NCI-H526 (cell line): ENCODE data around the gene SLC9A7.
"Not testable (repeated sequence)": the region's sequence is repeated elsewhere in the genome, so short reads cannot be mapped to it uniquely, and the experiment has no call there.

Source experiments
- DNase-seq, 2 experiments: peaks; one replicate each; lab custom pipeline; 2025; lab: John Stamatoyannopoulos, UW

Gene SLC9A7

DNA sequence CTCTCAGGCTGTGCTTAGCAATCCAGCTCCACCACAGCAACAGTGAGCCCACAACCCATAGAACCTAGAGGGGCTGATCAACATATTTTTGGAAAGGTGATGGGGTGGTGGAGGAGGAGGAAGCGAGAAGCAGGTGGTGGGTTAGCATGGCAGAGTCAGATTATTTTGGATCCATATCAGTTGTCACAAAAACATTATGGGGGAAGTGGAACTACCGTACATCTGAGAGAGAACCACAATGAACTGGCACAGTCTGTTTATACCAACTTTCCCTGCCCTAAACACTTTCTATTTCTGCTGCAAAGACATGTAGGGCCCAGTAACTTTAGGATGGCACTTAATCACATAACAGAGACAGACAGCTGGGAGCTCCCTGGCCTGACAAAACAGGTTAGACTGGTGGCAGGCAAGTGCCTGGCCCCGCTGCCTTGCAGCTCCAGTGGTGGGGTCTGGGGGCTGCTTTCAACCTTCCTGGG lies 4.3 kb downstream of the SLC9A7 start:
- peak in 1 of 2 experiments; percentile 2 for DNase-seq

DNA sequence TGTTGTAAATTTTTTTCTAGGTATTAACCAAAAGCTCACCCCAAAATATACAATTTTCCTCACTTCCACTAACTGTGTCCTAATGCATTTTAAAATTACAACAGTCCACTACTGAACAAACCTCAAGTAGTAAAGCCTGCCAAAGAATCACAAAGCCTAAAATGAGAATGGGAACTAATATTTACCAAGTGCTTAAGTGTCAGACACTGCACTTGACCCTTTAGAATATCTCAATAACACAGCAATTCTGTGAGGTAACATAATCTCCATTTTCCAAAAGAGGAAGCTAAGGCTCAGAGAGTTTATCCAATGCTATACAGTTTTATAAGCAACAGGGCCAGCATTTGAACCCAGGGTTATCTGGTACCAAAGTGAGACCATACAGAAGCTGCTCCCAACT lies 4.9 kb downstream of the SLC9A7 start:
- no peak for DNase-seq

DNA sequence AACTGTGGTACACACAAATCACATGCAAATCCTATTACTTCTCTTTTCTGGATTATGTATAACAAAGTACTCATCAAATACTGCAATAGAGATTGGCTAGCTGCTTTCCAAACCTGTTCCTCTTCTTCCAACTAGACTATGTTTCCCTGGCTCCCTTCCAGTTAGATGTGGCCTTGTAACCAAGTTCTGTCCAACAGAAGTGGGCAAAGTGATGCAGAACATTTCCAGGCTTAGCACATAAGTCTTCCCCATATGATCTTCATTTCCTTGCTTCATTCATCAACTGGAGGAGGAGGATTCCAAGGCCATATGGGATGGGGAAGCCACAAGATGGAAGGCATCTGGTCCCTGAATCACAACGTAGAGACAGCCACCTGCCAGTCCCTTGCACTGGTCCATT lies 8.0 kb downstream of the SLC9A7 start:
- peak in 1 of 2 experiments; percentile 37 for DNase-seq

DNA sequence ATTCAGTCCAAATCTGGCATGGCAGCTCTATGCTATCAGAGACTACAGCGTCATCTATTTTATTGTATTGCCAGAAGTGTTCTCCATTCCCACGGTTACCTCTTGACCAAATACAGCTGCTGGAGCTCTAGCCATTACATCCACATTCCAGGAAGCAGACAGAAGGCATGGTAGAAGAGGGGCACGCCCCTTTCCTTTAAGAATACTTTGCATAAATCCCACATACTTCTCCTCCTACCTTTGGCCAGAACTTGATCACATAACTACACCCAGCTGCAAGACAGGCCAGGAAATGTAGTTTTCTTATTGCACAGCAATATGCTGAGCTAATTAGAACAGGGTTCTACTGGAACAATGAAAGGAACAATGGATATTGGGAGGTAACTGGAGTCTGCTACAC lies 14.9 kb downstream of the SLC9A7 start:
- DNase-seq = no peak

DNA sequence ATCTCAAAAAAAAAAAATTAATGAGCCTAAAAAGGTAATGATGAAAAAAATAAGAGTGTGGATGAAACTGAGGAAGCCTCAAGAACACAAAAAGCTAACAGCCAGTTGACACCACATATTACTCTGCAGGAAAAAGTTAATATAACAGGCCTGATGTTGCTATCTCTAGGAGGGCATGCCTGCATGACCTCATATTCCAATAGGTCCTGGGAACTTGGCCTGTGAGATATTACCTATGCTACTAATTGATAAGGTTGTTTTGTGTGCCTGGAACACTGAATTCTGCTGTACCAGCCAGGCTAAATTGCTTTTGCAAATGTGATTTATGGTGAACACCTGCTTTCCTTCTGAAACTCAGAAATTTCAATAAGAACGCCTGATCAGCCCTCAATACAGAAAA lies 15.9 kb downstream of the SLC9A7 start:
- no peak for DNase-seq

DNA sequence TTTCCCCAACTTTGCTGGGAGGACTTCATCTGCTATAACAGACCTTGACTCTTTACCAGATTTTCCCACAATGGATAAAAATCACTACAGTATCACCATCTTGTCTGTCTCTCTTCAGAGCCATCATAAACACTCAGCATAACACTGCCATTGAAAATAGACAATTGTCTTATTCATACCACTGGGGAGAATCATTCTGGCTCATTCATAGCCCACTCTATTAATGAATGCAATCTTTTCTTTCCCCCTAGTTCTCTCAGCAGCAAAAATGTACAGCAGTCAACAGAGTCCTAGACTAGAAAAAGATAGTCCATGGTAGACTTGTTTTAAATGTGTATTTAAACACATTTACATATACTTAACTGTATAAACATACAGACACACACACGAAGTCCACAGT lies 19.2 kb downstream of the SLC9A7 start:
- no peak for DNase-seq

DNA sequence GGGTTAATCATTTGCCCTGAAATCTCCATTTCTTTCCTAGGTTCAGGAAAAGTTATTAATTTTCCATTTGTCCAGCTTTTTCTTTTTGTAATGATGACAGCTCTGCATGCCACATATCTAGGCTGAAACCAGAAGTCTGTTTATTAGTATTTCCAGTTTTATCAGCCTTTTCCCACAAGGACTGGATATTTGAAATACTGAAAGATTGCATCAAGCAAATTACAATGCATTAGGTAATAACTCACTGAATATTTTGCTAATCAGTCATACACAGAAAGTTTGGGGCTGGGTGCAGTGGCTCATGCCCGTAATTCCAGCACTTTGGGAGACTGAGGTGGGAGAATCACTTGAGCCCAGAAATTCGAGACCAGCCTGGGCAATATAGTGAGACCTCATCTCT lies 21.5 kb downstream of the SLC9A7 start:
- no peak for DNase-seq

DNA sequence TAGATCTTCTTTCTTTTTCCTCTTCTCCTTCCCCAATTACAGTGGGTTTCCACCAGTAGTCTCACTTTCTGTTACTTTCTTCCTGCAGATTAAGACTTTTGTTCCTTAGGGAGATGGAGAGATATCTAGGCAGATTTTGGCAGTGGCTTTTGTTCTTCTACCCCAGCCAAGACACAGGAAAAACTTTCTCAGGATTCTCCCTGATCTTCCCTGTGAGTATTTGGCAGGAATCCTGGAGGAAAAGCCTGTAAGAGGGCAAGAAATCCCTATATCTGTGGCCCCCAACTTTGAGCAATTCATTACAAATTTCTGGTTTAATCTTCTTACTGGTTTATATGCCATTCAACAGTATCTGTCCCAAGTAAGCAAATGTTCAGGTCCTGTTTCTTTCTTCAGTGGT lies 21.9 kb downstream of the SLC9A7 start:
- DNase-seq = no peak

DNA sequence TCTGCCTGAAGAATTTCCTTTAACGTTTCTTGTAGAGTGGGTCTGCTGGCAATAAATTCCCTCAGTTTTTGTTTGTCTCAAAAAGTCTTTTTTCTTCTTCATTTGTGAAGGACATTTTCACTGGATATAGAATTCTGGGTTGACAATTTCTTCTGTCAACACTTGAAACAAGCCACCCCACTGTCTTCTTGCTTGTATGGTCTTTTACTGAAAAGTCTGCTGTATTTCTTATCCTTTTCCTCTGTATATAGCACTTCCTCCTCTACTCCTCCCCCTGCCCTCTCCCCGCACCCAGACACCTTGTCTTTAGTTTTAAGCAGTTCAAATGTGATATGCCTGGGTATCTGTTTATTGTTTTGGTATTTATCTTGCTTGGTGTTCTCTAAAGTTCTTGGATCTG lies 23.3 kb downstream of the SLC9A7 start:
- no peak for DNase-seq

DNA sequence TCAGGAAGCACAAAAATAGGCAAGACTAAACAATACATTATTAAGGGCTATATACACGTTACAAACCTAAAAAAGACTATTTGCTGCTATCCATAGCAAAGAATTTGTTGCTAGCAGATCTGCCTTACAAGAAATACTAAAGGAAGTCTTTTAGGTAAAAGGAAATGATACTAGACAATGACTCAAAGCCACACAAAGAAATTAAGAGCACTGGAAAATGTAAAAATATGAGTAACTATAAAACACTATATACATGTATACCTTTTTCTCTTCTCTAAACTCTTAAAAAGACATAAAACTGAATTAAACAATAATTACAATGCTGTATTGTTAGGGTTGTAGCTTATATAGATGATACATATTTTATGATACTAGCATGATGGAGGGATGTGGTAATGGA lies 25.7 kb downstream of the SLC9A7 start:
- DNase-seq = no peak

DNA sequence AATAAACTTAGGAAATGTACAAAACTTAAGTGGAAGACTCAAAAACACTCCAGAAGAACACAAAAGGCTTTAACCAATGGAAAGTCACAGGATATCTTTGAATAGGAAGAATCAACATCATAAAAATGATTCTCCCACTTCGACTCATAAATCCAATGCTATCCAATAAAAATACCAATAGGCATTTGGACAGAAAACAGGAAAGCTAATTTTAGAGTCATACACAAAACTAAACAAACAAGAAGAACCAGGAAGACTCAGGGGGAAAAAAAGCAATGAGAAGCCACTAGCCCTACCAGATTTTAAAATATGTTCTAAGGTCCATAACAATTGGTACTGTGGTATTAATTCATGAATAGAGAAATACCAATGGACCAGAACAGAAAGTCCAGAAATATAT lies 28.2 kb downstream of the SLC9A7 start:
- DNase-seq = no peak

DNA sequence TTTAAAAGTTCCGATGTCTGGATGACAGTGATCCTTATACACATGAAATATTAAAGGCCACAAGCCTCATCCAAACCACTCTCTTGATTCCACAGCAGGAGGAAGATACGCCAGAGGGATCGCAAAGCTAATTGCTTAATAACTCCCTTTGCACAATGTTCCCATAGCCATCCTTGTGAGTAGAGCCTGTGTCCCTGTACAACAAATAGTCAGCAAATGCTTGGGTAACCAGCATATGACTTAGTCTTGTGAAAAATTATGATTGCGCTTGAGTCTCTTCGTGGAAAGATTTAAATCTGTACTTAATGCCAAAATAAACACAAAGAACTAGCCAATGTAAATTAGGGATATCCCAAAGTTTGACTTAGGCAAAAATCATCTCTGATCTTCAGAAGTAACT lies 31.5 kb downstream of the SLC9A7 start:
- DNase-seq = no peak

DNA sequence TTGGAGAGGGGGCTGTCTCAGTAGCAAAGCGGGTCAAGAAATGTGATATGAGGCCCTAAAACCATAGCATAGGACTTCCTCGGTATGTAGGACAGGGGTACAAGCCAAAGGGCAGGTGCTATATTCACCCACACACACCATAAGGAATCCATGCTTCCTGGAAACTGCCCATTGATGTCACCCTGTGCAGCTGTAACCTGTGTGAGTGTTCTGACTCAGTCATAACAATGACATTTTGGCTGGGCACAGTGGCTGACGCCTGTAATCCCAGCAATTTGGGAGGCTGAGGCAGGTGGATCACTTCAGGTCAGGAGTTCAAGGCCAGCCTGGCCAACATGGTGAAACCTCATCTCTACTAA lies 35.4 kb downstream of the SLC9A7 start:
- not testable (repeated sequence) for DNase-seq

DNA sequence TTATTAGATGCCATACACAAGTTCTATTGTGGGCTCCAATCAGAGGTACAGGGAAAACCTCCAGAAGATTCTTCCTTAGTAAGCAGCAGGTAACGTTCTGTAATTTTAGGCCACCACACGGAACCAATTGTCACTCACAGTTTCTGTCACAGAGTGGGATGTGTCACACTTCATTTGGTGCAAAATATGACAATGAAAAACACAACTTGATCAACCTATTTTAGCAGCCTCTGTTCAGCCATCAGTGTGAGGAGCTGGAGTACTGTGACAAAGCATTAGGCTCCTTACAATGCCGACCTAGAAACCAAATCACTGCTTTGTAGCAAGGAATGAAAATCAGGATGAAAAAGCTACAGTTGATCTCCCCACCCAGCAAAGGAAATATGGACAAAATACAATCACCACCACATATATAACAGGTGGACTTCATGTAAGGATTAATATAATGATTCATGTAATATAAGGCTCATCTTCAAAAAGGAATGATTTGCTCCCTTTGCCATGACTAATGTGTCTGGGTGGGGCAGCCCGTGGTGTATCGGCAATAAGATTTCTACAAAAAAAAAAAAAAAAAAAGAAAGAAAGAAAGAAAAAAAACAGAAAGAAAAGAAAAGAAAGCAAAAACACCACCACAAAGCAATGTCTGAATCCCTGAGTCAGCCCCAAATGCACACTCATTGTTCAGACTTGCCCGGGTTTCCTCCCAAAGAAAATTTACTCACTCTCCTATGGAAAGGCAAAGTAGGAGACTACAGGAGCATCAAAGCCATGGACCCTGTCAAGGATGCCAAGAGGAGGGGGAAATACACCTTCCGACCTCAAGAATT lies 36.0 kb downstream of the SLC9A7 start:
- DNase-seq = no peak

DNA sequence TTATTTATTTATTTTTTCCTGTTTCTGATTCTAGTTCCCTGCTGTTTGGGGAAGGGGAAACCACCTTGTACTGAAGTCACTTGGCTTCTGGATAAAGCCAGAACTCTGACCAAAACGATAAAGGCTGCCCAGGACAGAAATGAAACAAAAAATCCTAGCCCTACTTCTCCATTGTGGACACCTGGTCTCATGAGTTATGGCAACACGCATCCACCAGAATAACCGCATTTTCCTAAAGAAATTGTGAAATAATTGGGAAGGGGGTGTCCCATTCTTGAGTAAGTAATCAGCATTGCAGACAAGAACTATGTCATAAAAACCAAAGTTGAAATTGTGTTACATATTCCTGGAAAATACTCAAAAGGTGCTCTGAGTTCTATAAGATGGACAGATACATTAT lies 42.1 kb downstream of the SLC9A7 start:
- no peak for DNase-seq

DNA sequence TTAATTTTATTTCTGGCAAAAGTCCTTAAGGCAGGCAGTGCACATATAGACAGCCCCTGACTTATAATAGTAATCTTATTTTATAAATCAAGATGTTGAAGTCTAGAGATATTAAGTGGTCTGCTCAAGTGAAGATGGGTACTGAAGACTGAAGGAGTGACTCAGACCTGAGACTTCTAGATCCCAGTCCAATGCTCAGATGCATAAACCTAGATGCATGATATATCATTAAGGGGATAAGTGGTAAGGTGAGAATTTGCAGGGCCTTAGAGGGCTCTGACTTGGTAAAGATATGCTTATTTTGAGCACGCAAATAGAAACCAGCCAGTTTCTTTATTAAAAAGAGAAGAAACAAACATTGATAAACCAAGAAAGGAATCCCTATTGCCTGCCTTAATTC lies 42.9 kb downstream of the SLC9A7 start:
- DNase-seq = no peak

DNA sequence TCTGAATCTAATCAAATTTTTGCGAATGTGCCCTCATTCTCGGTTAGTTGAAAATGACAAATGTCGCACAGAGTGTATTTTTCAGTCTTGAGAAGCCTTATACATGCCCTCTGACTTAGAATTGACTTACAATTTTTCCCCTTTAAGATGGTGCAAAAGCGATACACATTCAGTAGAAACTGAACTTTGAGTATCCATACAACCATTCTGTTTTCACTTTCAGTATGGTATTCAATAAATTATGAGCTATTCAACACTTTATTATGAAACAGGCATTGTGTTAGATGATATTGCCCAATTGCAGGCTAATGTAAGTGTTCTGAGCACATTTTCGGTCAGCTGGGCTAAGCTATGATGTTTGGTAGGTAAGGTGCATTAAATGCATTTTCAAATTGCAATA lies 43.4 kb downstream of the SLC9A7 start:
- no peak for DNase-seq

DNA sequence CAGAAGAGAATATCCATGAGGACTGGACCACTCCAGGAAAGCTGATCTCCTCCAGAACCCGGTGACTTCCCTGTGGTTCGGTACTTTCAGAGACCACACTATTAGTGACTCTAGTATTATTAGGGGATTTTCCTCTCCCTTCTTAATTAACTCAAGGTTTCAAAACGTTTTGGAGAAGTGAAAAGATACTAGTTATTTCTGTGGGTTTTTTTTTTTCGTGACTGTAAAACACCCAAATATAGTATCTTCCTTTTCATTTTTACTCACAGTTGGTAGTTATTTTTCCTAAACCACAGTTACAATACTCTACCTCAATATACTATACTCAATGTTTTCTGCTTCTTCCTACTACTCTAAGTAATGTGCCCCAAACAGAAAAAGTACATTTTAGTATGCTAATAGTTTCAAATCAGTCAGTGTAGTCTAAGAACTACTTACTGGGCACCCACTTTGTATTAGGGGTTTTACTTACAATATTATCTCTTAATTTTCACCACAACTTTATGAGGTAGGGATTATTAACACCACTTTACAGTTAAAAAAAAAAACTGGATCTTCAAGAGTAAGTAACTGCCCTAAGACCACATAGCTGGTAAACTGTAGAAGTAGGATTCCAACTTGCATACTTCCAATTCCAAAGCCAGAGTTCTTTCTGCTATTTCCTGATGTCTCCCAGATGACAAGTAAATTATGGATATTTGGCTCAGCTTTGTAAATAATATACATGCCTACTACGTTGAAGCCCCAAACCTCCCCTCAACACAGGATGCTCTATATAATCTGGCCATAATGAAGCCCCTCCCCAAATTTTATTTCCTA lies 45.0 kb downstream of the SLC9A7 start:
- DNase-seq = no peak

DNA sequence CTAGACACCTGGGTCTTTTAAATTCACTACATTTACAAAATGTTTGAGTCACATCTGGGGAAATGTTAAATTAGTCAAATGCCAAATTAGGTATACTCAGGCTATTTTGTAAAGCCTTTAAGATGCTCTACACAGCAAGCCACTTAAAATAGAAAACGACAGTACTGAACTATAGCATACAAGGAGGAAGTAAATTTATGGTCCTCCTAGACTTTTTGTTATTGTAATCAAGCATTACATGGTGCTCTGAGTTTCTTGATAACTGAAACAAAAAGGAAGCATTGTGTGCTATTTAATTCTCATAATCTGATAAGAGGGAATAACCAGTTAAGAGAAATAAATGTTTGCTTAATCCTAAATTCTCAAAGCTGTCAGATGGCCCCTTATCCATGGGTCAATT lies 46.2 kb downstream of the SLC9A7 start:
- DNase-seq = no peak

DNA sequence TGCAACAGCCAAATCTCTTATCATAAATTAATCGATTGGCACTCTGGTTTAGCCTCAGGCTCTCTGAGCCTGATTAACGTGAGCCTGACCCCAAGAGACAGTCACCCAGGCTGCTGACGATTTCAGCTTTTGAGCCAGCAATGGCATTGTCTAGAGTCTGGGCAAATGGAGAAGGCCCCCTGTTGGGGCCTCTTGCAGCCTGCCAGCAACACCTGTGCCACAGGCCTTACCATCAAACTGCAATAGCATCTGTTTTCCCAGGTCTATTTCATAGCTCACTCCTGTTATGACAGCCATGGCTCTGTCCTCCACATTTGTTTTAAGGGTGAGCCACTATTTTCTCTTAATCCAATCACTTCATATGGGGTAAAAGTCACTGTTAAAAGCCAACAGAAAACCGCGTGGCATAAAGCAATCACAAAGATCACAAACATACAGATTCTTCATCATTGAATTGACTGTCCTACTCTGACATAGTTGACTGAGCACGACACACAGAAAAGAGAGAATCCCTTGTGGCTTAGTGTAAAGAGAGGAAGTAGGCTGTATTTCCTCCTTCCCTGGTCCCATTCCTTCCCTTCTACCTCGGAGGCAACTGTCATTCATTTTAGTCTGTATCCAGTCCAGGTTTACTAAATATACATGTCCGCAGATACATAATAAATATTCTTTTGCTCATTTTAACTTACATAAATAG lies 47.8 kb downstream of the SLC9A7 start:
- DNase-seq = peak; percentile 29 to 45

DNA sequence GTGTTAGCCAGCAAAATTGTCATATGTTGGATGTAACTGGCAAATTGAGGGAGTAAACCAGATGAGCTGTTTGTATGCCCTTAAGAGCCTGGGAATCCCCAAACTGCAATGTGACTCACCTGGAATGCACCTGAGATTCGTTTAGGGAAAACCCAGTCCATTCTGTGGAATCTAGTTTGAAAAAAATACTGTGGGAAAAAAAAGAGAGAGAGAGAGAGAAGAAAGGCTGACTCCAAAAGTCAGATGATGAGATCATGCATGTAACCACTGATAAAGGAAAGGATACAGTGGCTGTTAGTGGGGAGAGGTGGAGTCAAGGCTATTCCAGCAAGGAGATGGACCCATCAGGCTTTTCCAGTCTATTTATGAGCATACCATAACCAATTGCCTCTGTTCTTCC lies 48.5 kb downstream of the SLC9A7 start:
- no peak for DNase-seq

DNA sequence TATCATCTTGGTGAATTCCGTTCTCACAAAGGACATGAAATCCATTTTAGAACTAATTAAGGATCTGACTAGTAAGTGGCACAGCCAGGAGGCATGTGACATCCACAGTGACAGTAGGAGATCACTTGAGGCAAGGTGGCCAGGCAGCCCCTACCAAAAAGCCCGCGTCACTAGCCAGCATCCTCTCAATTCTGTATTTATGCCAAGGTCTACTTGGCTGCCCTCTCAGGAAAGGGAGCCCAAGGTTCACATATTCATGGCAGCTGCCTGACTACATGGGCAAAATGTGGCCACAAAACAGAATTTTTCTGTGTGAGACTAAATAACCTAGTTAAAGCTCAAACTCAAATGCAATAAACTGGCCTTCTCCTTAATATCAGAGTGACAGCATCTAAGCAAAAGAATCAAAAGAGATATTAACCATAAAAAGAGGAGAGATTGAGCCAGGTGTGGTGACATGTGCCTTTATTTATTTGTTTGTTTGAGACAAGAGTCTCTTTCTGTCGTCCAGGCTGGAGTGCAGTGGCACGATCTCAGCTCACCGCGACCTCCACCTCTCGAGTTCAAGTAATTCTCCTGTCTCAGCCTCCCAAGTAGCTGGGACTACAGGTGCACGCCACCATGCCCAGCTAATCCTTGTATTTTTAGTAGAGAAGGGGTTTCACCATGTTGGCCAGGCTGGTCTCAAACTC lies 51.5 kb downstream of the SLC9A7 start:
- DNase-seq = no peak
